Activated CD4-positive, alpha-beta T cell treated with anti-CD3 and anti-CD28 coated beads for 36 hours (primary cell): ENCODE measurements around the gene BTAF1. TPM values are rescaled to one million over a fixed set of nuclear protein-coding genes. Genes with fewer than 3 reads are reported as not detected.
"Not testable (repeated sequence)": the region's sequence is repeated elsewhere in the genome, so short reads cannot be mapped to it uniquely, and the experiment has no call there.

Experiments
- ATAC-seq: fragments of 200-7000 bp; cut with Tn5 transposase; one replicate; pipeline ENCODE4 v1.10.0; 2021; ENCODE audit warnings: mild to moderate bottlenecking, moderate library complexity
- CTCF ChIA-PET: fragments of 350-600 bp; sonication (Branson Sonifier 250); formaldehyde crosslinking; loops from one replicate; lab custom pipeline; 2021; ENCODE audit warnings: antibody characterized with exemption; lab: Charles Lee
- POLR2A ChIA-PET: fragments of 350-600 bp; sonication (Branson Sonifier 250); formaldehyde crosslinking; loops from one replicate; lab custom pipeline; 2021; ENCODE audit warnings: antibody characterized with exemption, inconsistent platforms; lab: Charles Lee
- DNase-seq: peaks from one replicate; pipeline ENCODE4 v3.0.0-alpha.2; 2020
- H3K27ac Mint-ChIP-seq: one replicate; pipeline ENCODE4 v1.8.0; 2021; ENCODE audit warnings: mixed read lengths
- H3K27me3 Mint-ChIP-seq: one replicate; pipeline ENCODE4 v1.8.0; 2021; ENCODE audit warnings: mixed read lengths
- H3K36me3 Mint-ChIP-seq: one replicate; pipeline ENCODE4 v1.8.0; 2021; ENCODE audit warnings: low read depth, mixed read lengths
- H3K4me1 Mint-ChIP-seq: one replicate; pipeline ENCODE4 v1.8.0; 2021; ENCODE audit warnings: mixed read lengths
- H3K4me3 Mint-ChIP-seq: one replicate; pipeline ENCODE4 v1.8.0; 2021; ENCODE audit warnings: mild to moderate bottlenecking, moderate library complexity, mixed read lengths
- H3K9me3 Mint-ChIP-seq: one replicate; pipeline ENCODE4 v1.8.0; 2021; ENCODE audit warnings: low read depth, mixed read lengths
- intact Hi-C, 2 experiments: fragments of 100-400 bp; cut with DNase I in 1 of 2; cut with micrococcal nuclease in 1 of 2; formaldehyde crosslinking; loops; one replicate each; pipeline versions ENCODE4 v1.14.2 to v1.15.1; 2022 to 2024; cut with DNase I, micrococcal nuclease
- total RNA-seq, 2 experiments: library from RNA; stranded (reverse); gene quantifications; one replicate each; pipeline ENCODE4 v1.2.3, GENCODE V29; 2021

BTAF1 gene
- total RNA-seq, 2 experiments from 2014 or later, result 59.0 to 59.4 TPM

GRCh38 chr10:91887272-91888076, 36.1 kb upstream of the BTAF1 start:
- Mint-ChIP-seq H3K27me3 (peaks cover 23% of the 10 kb centered on the region), H3K9me3 (no peaks in the 10 kb centered on the region), H3K4me1 (peaks cover 10% of the 10 kb centered on the region), H3K4me3 (peak overlapping the region; percentile 74), H3K27ac (peak overlapping the region; percentile 51), H3K36me3 (no peaks in the 10 kb centered on the region)
- intact Hi-C loops, result no loop called here
- ChIA-PET POLR2A (interaction anchor here (1.0 kb wide), 2 partner anchors 21 to 45 kb away, joined by 3 read pairs; partner anchors contain the start of gene FGFBP3), CTCF (interaction anchor here (0.6 to 1.4 kb wide), 5 partner anchors 17 to 93 kb away, joined by 3 to 5 read pairs (median 4); partner anchors contain the start of gene BTAF1)
- DNase-seq (peak; percentile 50), ATAC-seq (peak; percentile 80)

DNA sequence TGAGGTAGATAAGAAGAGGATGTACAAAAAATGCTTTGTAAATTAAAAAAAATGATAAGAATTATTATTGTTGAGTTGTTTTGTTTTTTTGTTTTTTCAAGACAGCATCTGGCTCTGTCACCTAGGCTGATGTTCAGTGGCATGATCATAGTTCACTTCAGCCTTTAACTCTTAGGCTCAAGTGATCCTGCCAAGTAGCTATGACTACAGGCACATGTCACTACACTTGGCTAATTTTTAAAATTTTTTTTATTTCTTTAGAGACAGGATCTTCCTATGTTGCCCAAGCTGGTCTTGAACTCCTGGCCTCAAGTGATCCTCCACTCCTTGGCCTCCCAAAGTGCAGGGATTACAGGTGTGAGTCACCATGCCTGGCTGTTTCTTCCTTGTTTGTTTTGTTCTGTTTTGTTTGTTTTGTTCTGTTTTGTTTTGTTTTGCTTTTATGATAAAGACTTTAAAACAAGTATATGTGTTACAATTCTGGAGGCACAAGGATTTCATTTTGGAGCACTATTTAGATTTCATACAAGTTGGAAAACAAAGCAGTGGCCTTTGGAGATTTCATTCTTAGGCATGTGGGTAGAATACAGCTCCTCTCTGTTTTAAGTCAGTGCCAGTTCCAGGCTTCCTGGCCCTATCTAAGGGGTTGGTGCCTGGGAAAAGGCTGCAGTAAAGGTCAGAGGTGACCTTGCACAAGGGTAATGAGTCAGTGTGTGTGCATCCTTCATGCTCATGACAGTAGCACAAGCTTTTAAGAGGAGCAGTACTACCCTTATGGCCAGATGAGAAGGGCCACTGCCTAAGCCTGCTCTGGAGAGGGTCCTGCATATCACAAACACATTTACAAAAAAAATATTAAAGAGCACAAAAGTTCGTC, 32.2 kb upstream of the BTAF1 start:
- ChIA-PET POLR2A (interaction anchor here (0.6 kb wide), 1 partner anchor 94 kb away, joined by 3 read pairs; no protein-coding TSS in a partner anchor), CTCF (interaction anchor here (1.0 kb wide), 1 partner anchor 270 kb away, joined by 3 read pairs; no protein-coding TSS in a partner anchor)
- Mint-ChIP-seq H3K4me3 (no peak overlapping the region), H3K36me3 (no peaks in the 10 kb centered on the region), H3K27ac (no peak overlapping the region), H3K4me1 (peaks cover 10% of the 10 kb centered on the region), H3K9me3 (no peaks in the 10 kb centered on the region), H3K27me3 (peaks cover 22% of the 10 kb centered on the region)
- ATAC-seq (no peak), DNase-seq (no peak)
- intact Hi-C loops, result no loop called here

DNA sequence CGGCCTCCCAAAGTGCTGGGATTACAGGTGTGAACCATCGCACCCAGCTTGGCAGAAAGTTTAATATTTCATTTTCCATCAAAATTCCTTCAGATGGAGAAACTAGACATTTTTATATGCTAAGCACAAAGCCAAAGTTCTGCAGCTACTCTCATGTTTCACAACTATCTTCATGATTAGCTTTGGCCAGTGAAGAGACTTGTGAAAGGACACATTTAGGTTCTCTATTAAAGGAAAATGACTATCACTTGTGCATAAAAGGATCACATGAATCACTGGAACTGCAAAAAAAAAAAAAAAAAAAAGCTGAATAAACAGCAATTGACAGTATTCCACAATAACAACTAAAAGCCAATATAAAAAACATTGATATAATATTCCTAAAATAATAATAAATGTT, 30.5 kb upstream of the BTAF1 start:
- ATAC-seq (no peak), DNase-seq (no peak)
- no peak overlapping the region for H3K27ac Mint-ChIP-seq
- POLR2A ChIA-PET, result no interaction called here
- H3K36me3 Mint-ChIP-seq, result no peaks in the 10 kb centered on the region
- peaks cover 15% of the 10 kb centered on the region for H3K27me3 Mint-ChIP-seq
- no peak overlapping the region for H3K4me3 Mint-ChIP-seq
- H3K9me3 Mint-ChIP-seq, result no peaks in the 10 kb centered on the region
- CTCF ChIA-PET, result no interaction called here
- intact Hi-C loops, result no loop called here
- no peaks in the 10 kb centered on the region for H3K4me1 Mint-ChIP-seq

DNA sequence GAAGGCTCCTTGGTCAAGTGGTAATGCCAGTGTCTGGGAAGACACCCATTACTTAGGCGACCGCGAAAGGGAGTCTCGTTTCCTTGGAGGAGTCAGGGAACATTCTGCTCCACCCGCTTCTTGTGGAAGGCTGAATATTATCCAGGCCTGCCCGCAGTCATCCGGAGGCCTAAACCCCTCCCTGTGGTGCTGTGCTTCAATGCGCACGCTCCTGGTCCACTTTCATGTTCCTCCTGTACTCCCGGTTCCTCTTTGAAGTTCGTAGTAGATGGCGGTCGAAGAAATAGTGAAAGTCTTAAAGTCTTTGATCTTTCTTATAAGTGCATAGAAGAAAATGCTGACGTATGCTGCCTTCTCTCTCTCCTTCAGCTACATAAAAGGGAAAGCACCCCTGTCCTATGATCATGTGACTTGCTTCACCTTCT, 29.3 kb upstream of the BTAF1 start:
- H3K4me1 Mint-ChIP-seq, H3K36me3 Mint-ChIP-seq, POLR2A ChIA-PET, DNase-seq, H3K27ac Mint-ChIP-seq, H3K9me3 Mint-ChIP-seq, intact Hi-C loops, ATAC-seq, H3K4me3 Mint-ChIP-seq: not testable (repeated sequence)
- peaks cover 15% of the 10 kb centered on the region for H3K27me3 Mint-ChIP-seq
- CTCF ChIA-PET, result interaction anchor here (0.9 kb wide), 1 partner anchor 8 kb away, joined by 3 read pairs; no protein-coding TSS in a partner anchor

DNA sequence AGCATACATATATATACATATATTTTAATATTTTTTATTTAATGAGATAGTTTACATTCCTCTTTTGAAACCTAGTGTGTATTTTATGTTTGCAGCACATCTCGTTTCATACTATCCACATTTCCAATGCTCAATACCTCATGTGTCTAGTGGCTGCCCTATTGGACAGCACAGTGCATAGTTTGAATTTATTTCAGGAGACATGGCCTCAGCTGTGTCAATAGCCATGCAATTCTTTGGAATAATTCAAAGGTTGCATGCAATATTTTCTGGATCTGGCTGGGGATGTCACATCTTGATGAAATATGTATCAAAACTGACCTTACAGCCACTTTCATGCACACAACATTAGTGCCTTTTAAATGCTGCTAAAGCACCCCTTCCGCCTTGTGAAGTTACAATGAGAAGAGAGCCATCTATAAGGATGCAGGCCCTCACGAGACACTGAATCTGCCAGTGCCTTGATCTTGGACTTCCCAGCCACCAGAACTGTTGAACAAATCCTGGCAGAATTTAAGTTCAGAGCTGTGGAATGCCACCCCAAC, 27.3 kb upstream of the BTAF1 start:
- no peaks in the 10 kb centered on the region for H3K36me3 Mint-ChIP-seq
- ATAC-seq (no peak), DNase-seq (no peak)
- H3K27me3 Mint-ChIP-seq, result peaks cover 6% of the 10 kb centered on the region
- ChIA-PET CTCF (no interaction called here), POLR2A (no interaction called here)
- H3K9me3 Mint-ChIP-seq, result no peaks in the 10 kb centered on the region
- H3K4me3 Mint-ChIP-seq, result no peak overlapping the region
- intact Hi-C loops, result no loop called here
- H3K4me1 Mint-ChIP-seq, result peaks cover 4% of the 10 kb centered on the region
- H3K27ac Mint-ChIP-seq, result no peak overlapping the region

GRCh38 chr10:91897421-91897820, 26.1 kb upstream of the BTAF1 start:
- Mint-ChIP-seq H3K27me3 (peaks cover 4% of the 10 kb centered on the region), H3K4me1 (peaks cover 16% of the 10 kb centered on the region), H3K27ac (no peak overlapping the region), H3K36me3 (no peaks in the 10 kb centered on the region), H3K9me3 (no peaks in the 10 kb centered on the region), H3K4me3 (no peak overlapping the region)
- CTCF ChIA-PET, result interaction anchor here (1.0 kb wide), 1 partner anchor 11 kb away, joined by 3 read pairs; no protein-coding TSS in a partner anchor
- DNase-seq (no peak), ATAC-seq (no peak)
- POLR2A ChIA-PET, result no interaction called here
- intact Hi-C loops, result no loop called here

DNA sequence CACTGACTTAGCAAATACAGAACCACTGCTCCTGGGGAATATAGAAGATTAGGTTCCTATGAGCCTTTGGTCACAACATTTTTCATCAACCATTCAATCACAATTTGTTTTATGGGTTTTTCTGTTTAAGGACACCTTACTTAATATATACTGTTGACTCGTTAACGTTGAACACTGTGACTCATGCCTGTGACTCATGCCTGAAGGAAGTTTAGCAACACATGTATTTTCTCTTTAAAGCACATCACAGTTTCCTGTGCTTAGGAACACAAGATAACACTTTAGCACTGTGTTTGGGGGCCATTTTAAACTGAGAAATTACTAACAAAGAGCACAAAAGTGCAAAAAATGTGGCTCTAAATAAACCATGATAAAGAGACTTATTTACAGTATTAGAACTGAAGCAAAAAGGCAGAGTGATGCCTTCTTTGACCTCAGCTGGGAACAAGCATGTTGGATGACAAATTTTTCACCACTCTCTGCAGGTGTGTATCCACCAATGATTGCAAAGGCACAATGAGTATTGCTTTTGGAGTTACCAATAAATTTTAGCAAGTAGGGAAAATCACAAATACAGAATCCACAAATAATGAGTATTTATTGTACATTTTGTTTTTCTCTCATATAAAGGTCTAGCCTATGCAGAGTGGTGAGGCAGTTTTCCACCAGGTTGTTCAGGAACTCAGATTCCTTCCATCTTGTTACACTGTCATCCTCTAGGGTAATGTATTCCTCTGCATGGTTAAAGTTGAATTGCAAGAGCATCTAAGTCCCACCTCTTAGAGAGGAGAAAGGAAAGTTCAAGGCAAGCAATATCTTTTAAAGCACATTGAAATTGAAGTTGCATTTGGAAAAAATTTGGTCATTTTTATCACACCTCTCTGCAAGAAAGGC, 21.5 kb upstream of the BTAF1 start:
- CTCF ChIA-PET, result interaction anchor here (0.5 to 1.5 kb wide), 4 partner anchors 8 to 94 kb away, joined by 3 read pairs; no protein-coding TSS in a partner anchor
- H3K4me1 Mint-ChIP-seq, result peaks cover 25% of the 10 kb centered on the region
- POLR2A ChIA-PET, result no interaction called here
- peaks cover 4% of the 10 kb centered on the region for H3K36me3 Mint-ChIP-seq
- peak overlapping the region; percentile 82 for H3K27ac Mint-ChIP-seq
- ATAC-seq (peak; percentile 100), DNase-seq (peak; percentile 80)
- intact Hi-C loops, result loop anchor here (1.0 to 10.0 kb wide), 6 partner anchors 43 to 1027 kb away; partner anchors contain the start of genes HECTD2 (in 1 of the 2) and RPP30 (in 1 of the 2)
- no peaks in the 10 kb centered on the region for H3K27me3 Mint-ChIP-seq
- H3K4me3 Mint-ChIP-seq, result no peak overlapping the region
- H3K9me3 Mint-ChIP-seq, result no peaks in the 10 kb centered on the region

- H3K27ac Mint-ChIP-seq, result peak overlapping the region; percentile 82
- peaks cover 4% of the 10 kb centered on the region for H3K36me3 Mint-ChIP-seq
- ATAC-seq (no peak), DNase-seq (no peak)
- H3K9me3 Mint-ChIP-seq, result no peaks in the 10 kb centered on the region
- ChIA-PET POLR2A (interaction anchor here (0.7 to 2.6 kb wide), 2 partner anchors 17 to 245 kb away, joined by 8 to 13 read pairs; partner anchors contain the start of gene BTAF1), CTCF (interaction anchor here (0.7 to 1.0 kb wide), 2 partner anchors 15 to 273 kb away, joined by 3 read pairs; no protein-coding TSS in a partner anchor)
- H3K27me3 Mint-ChIP-seq, result no peaks in the 10 kb centered on the region
- intact Hi-C loops, result loop anchor here (10.0 kb wide), 3 partner anchors 492 to 1032 kb away; partner anchors contain the start of genes HECTD2 (in 1 of the 2) and RPP30 (in 1 of the 2)
- peaks cover 28% of the 10 kb centered on the region for H3K4me1 Mint-ChIP-seq
- H3K4me3 Mint-ChIP-seq, result peak overlapping the region; percentile 84
Measured at GRCh38 chr10:91907033-91907594, 16.5 kb upstream of the BTAF1 start.

GRCh38 chr10:91907914-91908336, 15.6 kb upstream of the BTAF1 start:
- Mint-ChIP-seq H3K27ac (peak overlapping the region; percentile 82), H3K27me3 (peaks cover 2% of the 10 kb centered on the region), H3K36me3 (peaks cover 4% of the 10 kb centered on the region), H3K4me3 (peak overlapping the region; percentile 84), H3K4me1 (peaks cover 21% of the 10 kb centered on the region), H3K9me3 (no peaks in the 10 kb centered on the region)
- CTCF ChIA-PET, result interaction anchor here (0.6 to 1.9 kb wide), 12 partner anchors 9 to 383 kb away, joined by 3 to 13 read pairs (median 4); partner anchors contain the start of genes BTAF1, CPEB3 and MARCHF5
- POLR2A ChIA-PET, result interaction anchor here (2.6 kb wide), 1 partner anchor 16 kb away, joined by 13 read pairs; the partner anchor contains the start of gene BTAF1
- peak; percentile 17 for ATAC-seq
- intact Hi-C loops, result loop anchor here (1.0 to 10.0 kb wide), 8 partner anchors 15 to 1033 kb away; partner anchors contain the start of genes BTAF1 (in 2 of the 2), HECTD2 (in 2 of the 2), RPP30 (in 1 of the 2) and TNKS2 (in 1 of the 2)
- DNase-seq, result peak; percentile 55
